H9 (cell line): ENCODE results near the gene SLC22A16. TPM values are rescaled to one million over a fixed set of nuclear protein-coding genes. Genes with fewer than 3 reads are reported as not detected.

Source experiments
- DNase-seq: peaks from one replicate; pipeline ENCODE4 v3.0.0-alpha.2; 2017
- H2AFZ ChIP-seq: one replicate; pipeline ENCODE4 v1.6.1; 2013; ENCODE audit warnings: mild to moderate bottlenecking, low read length, control low read depth, moderate library complexity
- H2AK5ac ChIP-seq: 2 replicates; pipeline ENCODE4 v1.6.1; 2013; ENCODE audit warnings: low read length, control low read depth, mixed read lengths; ENCODE audit not compliant: insufficient read length
- H2BK120ac ChIP-seq: one replicate; pipeline ENCODE4 v1.6.1; 2013; ENCODE audit warnings: low read depth, mild to moderate bottlenecking, low read length, control low read depth, inconsistent platforms; ENCODE audit not compliant: poor library complexity, severe bottlenecking
- H2BK12ac ChIP-seq: 2 replicates; pipeline ENCODE4 v1.6.1; 2013; ENCODE audit warnings: low read length, control low read depth, mixed read lengths, low read depth; ENCODE audit not compliant: insufficient read length
- H2BK15ac ChIP-seq: 2 replicates; pipeline ENCODE4 v1.6.1; 2013; ENCODE audit warnings: low read depth, low read length, control low read depth
- H2BK20ac ChIP-seq: one replicate; pipeline ENCODE4 v1.6.1; 2013; ENCODE audit warnings: low read depth, mild to moderate bottlenecking, low read length, control low read depth, inconsistent platforms; ENCODE audit not compliant: poor library complexity, severe bottlenecking
- H2BK5ac ChIP-seq: 2 replicates; pipeline ENCODE4 v1.6.1; 2013; ENCODE audit warnings: low read length, control low read depth, mixed read lengths; ENCODE audit not compliant: insufficient read length
- H3K14ac ChIP-seq: 2 replicates; pipeline ENCODE4 v1.6.1; 2013; ENCODE audit warnings: low read length, control low read depth; ENCODE audit not compliant: insufficient read depth
- H3K18ac ChIP-seq: 2 replicates; pipeline ENCODE4 v1.6.1; 2013; ENCODE audit warnings: low read depth, mild to moderate bottlenecking, mixed read lengths, low read length, control low read depth; ENCODE audit not compliant: insufficient read length
- H3K23ac ChIP-seq: 2 replicates; pipeline ENCODE4 v1.6.1; 2013; ENCODE audit warnings: low read length, control low read depth, mixed read lengths, low read depth; ENCODE audit not compliant: insufficient read length
- H3K23me2 ChIP-seq: 2 replicates; pipeline ENCODE4 v1.6.1; 2013; ENCODE audit warnings: low read depth, mild to moderate bottlenecking, mixed read lengths, low read length, control low read depth; ENCODE audit not compliant: insufficient read length, poor library complexity, severe bottlenecking
- H3K27ac ChIP-seq: 2 replicates; pipeline ENCODE4 v1.5.1; 2013; ENCODE audit warnings: low read length, control low read depth, mixed read lengths, low read depth; ENCODE audit not compliant: insufficient read length
- H3K27me3 ChIP-seq: 2 replicates; pipeline ENCODE4 v1.6.1; 2013; ENCODE audit warnings: low read length, control low read depth, inconsistent platforms; ENCODE audit not compliant: insufficient read depth
- H3K4ac ChIP-seq: 2 replicates; pipeline ENCODE4 v1.6.1; 2013; ENCODE audit warnings: low read depth, mild to moderate bottlenecking, control low read depth, inconsistent platforms, low read length, moderate library complexity
- H3K4me1 ChIP-seq: 2 replicates; pipeline ENCODE4 v1.6.1; 2013; ENCODE audit warnings: low read length, control low read depth, inconsistent platforms; ENCODE audit not compliant: insufficient read depth
- H3K4me2 ChIP-seq: 2 replicates; pipeline ENCODE4 v1.6.1; 2013; ENCODE audit warnings: low read length, control low read depth, mixed read lengths; ENCODE audit not compliant: insufficient read length, insufficient read depth
- H3K56ac ChIP-seq: 2 replicates; pipeline ENCODE4 v1.6.1; 2013; ENCODE audit warnings: low read depth, mild to moderate bottlenecking, mixed read lengths, low read length, control low read depth; ENCODE audit not compliant: insufficient read length
- H3K79me1 ChIP-seq: 2 replicates; pipeline ENCODE4 v1.6.1; 2013; ENCODE audit warnings: low read depth, mild to moderate bottlenecking, moderate library complexity, low read length, control low read depth, inconsistent platforms; ENCODE audit not compliant: insufficient read depth, poor library complexity, severe bottlenecking
- H3K79me2 ChIP-seq: 2 replicates; pipeline ENCODE4 v1.6.1; 2013; ENCODE audit warnings: low read length, control low read depth, inconsistent platforms; ENCODE audit not compliant: insufficient read depth
- H3K9ac ChIP-seq: 2 replicates; pipeline ENCODE4 v1.6.1; 2013; ENCODE audit warnings: low read length, control low read depth, mixed read lengths; ENCODE audit not compliant: insufficient read length; ENCODE audit errors: extremely low read depth
- H3K9me3 ChIP-seq: one replicate; pipeline ENCODE4 v1.6.1; 2013; ENCODE audit warnings: low read depth, low read length, inconsistent platforms; ENCODE audit not compliant: control insufficient read depth
- H3T11ph ChIP-seq: one replicate; pipeline ENCODE4 v1.6.1; 2013; ENCODE audit warnings: mild to moderate bottlenecking, low read length, control low read depth, inconsistent platforms
- H4K20me1 ChIP-seq: one replicate; pipeline ENCODE4 v1.6.1; 2013; ENCODE audit not compliant: control insufficient read depth, insufficient read length, insufficient read depth
- H4K5ac ChIP-seq: 2 replicates; pipeline ENCODE4 v1.6.1; 2013; ENCODE audit warnings: low read depth, mild to moderate bottlenecking, mixed read lengths, low read length, control low read depth; ENCODE audit not compliant: insufficient read length
- H4K8ac ChIP-seq: replicated peaks from 2 replicates; pipeline ENCODE4 v1.6.1; 2013; ENCODE audit warnings: low read length, control low read depth, mixed read lengths, low read depth; ENCODE audit not compliant: insufficient read length
- H4K91ac ChIP-seq: 2 replicates; pipeline ENCODE4 v1.6.1; 2013; ENCODE audit warnings: low read depth, mild to moderate bottlenecking, moderate library complexity, mixed read lengths, low read length, control low read depth; ENCODE audit not compliant: insufficient read length
- H3K27ac Mint-ChIP-seq, 3 experiments: 2 replicates in 2 of 3; 3 replicates in 1 of 3; pipeline ENCODE4 v1.8.0; 2020 to 2021; ENCODE audit warnings: mixed read lengths in 3 of 3, mild to moderate bottlenecking in 1 of 3, moderate library complexity in 1 of 3
- H3K27me3 Mint-ChIP-seq: 2 replicates; pipeline ENCODE4 v1.8.0; 2021; ENCODE audit warnings: low read depth, mild to moderate bottlenecking, moderate library complexity, mixed read lengths
- H3K36me3 Mint-ChIP-seq, 3 experiments: 2 replicates in 2 of 3; 3 replicates in 1 of 3; pipeline ENCODE4 v1.8.0; 2020 to 2021; ENCODE audit warnings: low read depth in 3 of 3, mixed read lengths in 3 of 3; ENCODE audit not compliant: insufficient read depth in 1 of 3
- H3K4me1 Mint-ChIP-seq, 2 experiments: 2 replicates each; pipeline ENCODE4 v1.8.0; 2020; ENCODE audit warnings: mixed read lengths in 2 of 2
- H3K4me3 Mint-ChIP-seq, 2 experiments: 2 replicates in 1 of 2; 3 replicates in 1 of 2; pipeline ENCODE4 v1.8.0; 2020 to 2021; ENCODE audit warnings: mild to moderate bottlenecking in 2 of 2, mixed read lengths in 2 of 2, moderate library complexity in 1 of 2
- H3K9me3 Mint-ChIP-seq, 2 experiments: 2 replicates in 1 of 2; 3 replicates in 1 of 2; pipeline ENCODE4 v1.8.0; 2020; ENCODE audit warnings: mild to moderate bottlenecking in 2 of 2, mixed read lengths in 2 of 2, moderate library complexity in 1 of 2
- CTCF ChIP-seq: fragments of 200-600 bp; sonication (generic); conservative IDR thresholded peaks from 3 replicates; pipeline ENCODE4 v1.8.0; 2021; ENCODE audit warnings: antibody characterized with exemption, mild to moderate bottlenecking
- WGBS: extraction: QIAGEN DNeasy Blood & Tissue Kit; methylation state at CpG from one replicate; pipeline ENCODE4 v1.1.7; 2013; ENCODE audit warnings: missing lambda C conversion rate, low lambda C conversion rate, mixed read lengths; ENCODE audit not compliant: insufficient read length; ENCODE audit errors: extremely low coverage; 5-methylcytosine and 5-hydroxymethylcytosine counted together
- total RNA-seq: library from RNA; stranded (reverse); gene quantifications from 2 replicates; pipeline ENCODE4 v1.2.1, GENCODE V29; 2021

Gene SLC22A16
- total RNA-seq, 1 experiment from 2014 or later: not detected

GRCh38 chr6:110491299-110491643, 14.9 kb upstream of the SLC22A16 start:
- no peak overlapping the region for H3K4me3 Mint-ChIP-seq
- Histone ChIP-seq H2BK120ac (no peak overlapping the region), H3K27me3 (no peaks in the 10 kb centered on the region), H2BK12ac (no peak overlapping the region), H3K4me2 (no peak overlapping the region), H3K18ac (no peak overlapping the region), H4K8ac (no peak overlapping the region), H2BK15ac (no peak overlapping the region), H3K56ac (no peak overlapping the region), H4K91ac (no peak overlapping the region), H2BK5ac (no peak overlapping the region), H3K4ac (no peak overlapping the region), H4K20me1 (no peaks in the 10 kb centered on the region), H3T11ph (no peak overlapping the region), H4K5ac (no peak overlapping the region), H3K79me1 (no peaks in the 10 kb centered on the region), H3K79me2 (no peaks in the 10 kb centered on the region), H3K23ac (no peak overlapping the region), H2AFZ (no peak overlapping the region), H2AK5ac (no peak overlapping the region), H2BK20ac (no peak overlapping the region), H3K4me1 (no peaks in the 10 kb centered on the region), H3K23me2 (no peaks in the 10 kb centered on the region), H3K9me3 (no peaks in the 10 kb centered on the region), H3K9ac (no peak overlapping the region), H3K14ac (no peak overlapping the region), H3K27ac (no peak overlapping the region)
- WGBS: no CpG with 5 or more reads among the region's 3 CpGs
- no peaks in the 10 kb centered on the region; a peak in 1 of 7 replicates for H3K36me3 Mint-ChIP-seq
- H3K9me3 Mint-ChIP-seq: no peaks in the 10 kb centered on the region
- DNase-seq: no peak
- H3K27ac Mint-ChIP-seq: no peak overlapping the region
- no peak for TF ChIP-seq CTCF
- no peaks in the 10 kb centered on the region; the same call in none of the 2 replicates for H3K27me3 Mint-ChIP-seq
- peaks cover 9 to 11% of the 10 kb centered on the region in 2 experiments for H3K4me1 Mint-ChIP-seq
